HepG2 (cell line): ENCODE results near the gene CYB5D1. TPM values are rescaled to one million over a fixed set of nuclear protein-coding genes. Genes with fewer than 3 reads are reported as not detected.

Experiments used
- DRAP1 ChIP-seq: IDR thresholded peaks from 2 replicates; pipeline ENCODE4 v1.6.1; 2016; ENCODE audit warnings: missing genetic modification reagents, missing compliant biosample characterization
- GABPA ChIP-seq, 2 experiments: IDR thresholded peaks; 2 replicates each; pipeline ENCODE4 v1.6.1; 2011 to 2016; ENCODE audit warnings: low read depth in 2 of 2, low read length in 1 of 2, missing biosample characterization in 1 of 2, missing genetic modification characterization in 1 of 2
- HNF1A ChIP-seq, 2 experiments: sonication (generic) in 1 of 2; formaldehyde crosslinking in 1 of 2; IDR thresholded peaks; 2 replicates each; pipeline versions ENCODE4 v1.4.0 to v1.6.1; 2016 to 2020; ENCODE audit warnings: borderline replicate concordance in 1 of 2, low read depth in 1 of 2, mild to moderate bottlenecking in 1 of 2, missing genetic modification reagents in 1 of 2
- HOMEZ ChIP-seq: IDR thresholded peaks from 2 replicates; pipeline ENCODE4 v1.6.1; 2016; ENCODE audit warnings: low read depth
- IRF9 ChIP-seq: sonication (generic); formaldehyde crosslinking; IDR thresholded peaks from 2 replicates; pipeline ENCODE4 v1.8.0; 2022; ENCODE audit warnings: missing genetic modification reagents, mild to moderate bottlenecking, borderline replicate concordance
- RBFOX2 ChIP-seq: fragments of 200-400 bp; formaldehyde crosslinking; IDR thresholded peaks from 2 replicates; pipeline ENCODE4 v1.6.1; 2017; ENCODE audit warnings: low read depth, mild to moderate bottlenecking, low read length
- SNAPC4 ChIP-seq: sonication (generic); formaldehyde crosslinking; IDR thresholded peaks from 2 replicates; pipeline ENCODE4 v1.4.0; 2020; ENCODE audit warnings: mild to moderate bottlenecking, missing genetic modification reagents
- SNRNP70 ChIP-seq: fragments of 200-400 bp; formaldehyde crosslinking; IDR thresholded peaks from 2 replicates; pipeline ENCODE4 v1.6.1; 2017; ENCODE audit warnings: mild to moderate bottlenecking, low read depth, low read length, moderate library complexity
- TIGD3 ChIP-seq: sonication (generic); formaldehyde crosslinking; IDR thresholded peaks from 2 replicates; pipeline ENCODE4 v1.5.1; 2020; ENCODE audit warnings: mild to moderate bottlenecking, missing genetic modification reagents, borderline replicate concordance
- ZFAT ChIP-seq: sonication (generic); formaldehyde crosslinking; conservative IDR thresholded peaks from 2 replicates; pipeline ENCODE4 v1.8.1; 2023; ENCODE audit warnings: missing genetic modification reagents, inconsistent platforms
- ZFP37 ChIP-seq: sonication (generic); formaldehyde crosslinking; IDR thresholded peaks from 2 replicates; pipeline ENCODE4 v1.4.0; 2020; ENCODE audit warnings: missing genetic modification reagents, borderline replicate concordance
- ZNF225 ChIP-seq: sonication (generic); formaldehyde crosslinking; IDR thresholded peaks from 2 replicates; pipeline ENCODE4 v1.4.0; 2020; ENCODE audit warnings: mild to moderate bottlenecking, missing genetic modification reagents
- polyA plus RNA-seq, 8 experiments: library from polyadenylated mRNA; depleted of rRNA in 3 of 8; stranded (reverse) in 7 of 8; unstranded in 1 of 8; fragments of >200 nt; fragmentation: Illumina TruSeq in 4 of 8; extraction: Trizol in 4 of 8; gene quantifications; 2 replicates each; pipeline versions ENCODE4 v1.2.1 to v1.2.3, GENCODE V29; 2011 to 2016; ENCODE audit warnings: low read depth in 4 of 8, missing spikeins in 1 of 8, mixed read lengths in 1 of 8; ENCODE audit not compliant: insufficient read depth in 1 of 8
- total RNA-seq, 5 experiments: library from RNA; depleted of rRNA; stranded (reverse); fragments of >200 nt; fragmentation: Illumina TruSeq; extraction: Trizol; gene quantifications; 2 replicates each; pipeline ENCODE4 v1.2.3, GENCODE V29; 2016; ENCODE audit warnings: low read depth in 1 of 5

CYB5D1 gene
- total and polyA plus RNA-seq, 2 of the 13 experiments (the other 11 are each of a cell fraction or from before 2014, with no cell fraction given) = 8.9 to 17.0 TPM

GRCh38 chr17:7835814-7836595, 21.8 kb upstream of the CYB5D1 start (continued):
- TF ChIP-seq ZNF225 (CRISPR knock-in tag) = peak; percentile 57; the same call in 1 of the 2 replicates
- TF ChIP-seq HOMEZ (CRISPR knock-in tag) = no peak
- TF ChIP-seq TIGD3 = 0 out of 2 replicates have a peak, but pooled peaks have one; percentile 28
- peak; percentile 90 for TF ChIP-seq DRAP1
- peak; percentile 9; the same call in 1 of the 2 replicates for TF ChIP-seq IRF9
- TF ChIP-seq GABPA (IDR thresholded peaks at IDR 0.05; ENCODE audit: low read depth, low read length) = no peak
- TF ChIP-seq GABPA (CRISPR knock-in tag; IDR thresholded peaks at IDR 0.05; ENCODE audit: low read depth) = 0 out of 2 replicates have a peak, but pooled peaks have one; percentile 4
- TF ChIP-seq SNRNP70 = no peak
- 0 out of 2 replicates have a peak, but pooled peaks have one; percentile 3 for TF ChIP-seq ZFP37 (CRISPR knock-in tag)
- TF ChIP-seq ZFAT (CRISPR knock-in tag) = no peak
- TF ChIP-seq SNAPC4 (CRISPR knock-in tag) = no peak
- no peak for TF ChIP-seq HNF1A (IDR thresholded peaks at IDR 0.05; ENCODE audit: low read depth)
- no peak for TF ChIP-seq HNF1A (CRISPR knock-in tag; IDR thresholded peaks at IDR 0.05; ENCODE audit: borderline replicate concordance)
- peak; percentile 97 for TF ChIP-seq RBFOX2
